HepG2 (cell line): ENCODE measurements around the gene IQCK. TPM values are rescaled to one million over a fixed set of nuclear protein-coding genes. Genes with fewer than 3 reads are reported as not detected.

Experiments used
- ATAC-seq: fragments of 200-7000 bp; cut with Tn5 transposase; 3 replicates; pipeline ENCODE4 v1.9.1; 2020; ENCODE audit warnings: mild to moderate bottlenecking, moderate library complexity
- BruUV-seq: library from RNA; stranded (reverse); fragments of 400-500 nt; replicated peaks from 2 replicates; lab custom pipeline; 2021; lab: Mats Ljungman, UMichigan
- CTCF ChIA-PET: fragments of 300-600 bp; formaldehyde crosslinking; extraction: SDS; loops from one replicate; lab custom pipeline; 2021; ENCODE audit warnings: low total read pairs, inconsistent platforms, low intra/inter-chr PET ratio; lab: Yijun Ruan, JAX
- POLR2A ChIA-PET: fragments of 350-600 bp; sonication (Branson Sonifier 250); formaldehyde crosslinking; loops from one replicate; lab custom pipeline; 2020; ENCODE audit warnings: antibody characterized with exemption, inconsistent platforms; lab: Yijun Ruan, JAX
- DNase-seq: peaks from one replicate; pipeline ENCODE4 v3.0.0-alpha.2; 2015; ENCODE audit warnings: low spot score
- FAIRE-seq: peaks from 3 replicates; lab custom pipeline; 2011; peaks lifted over from hg19 to GRCh38; lab: Jason Lieb, UNC
- H2AFZ ChIP-seq: one replicate; pipeline ENCODE4 v1.6.1; 2011; ENCODE audit warnings: low read length, inconsistent platforms
- H3K27ac ChIP-seq: fragments of 300-600 bp; 3 replicates; pipeline ENCODE4 v1.8.0; 2011; ENCODE audit warnings: mixed run types, mild to moderate bottlenecking, mixed read lengths, low read length, inconsistent platforms; ENCODE audit not compliant: insufficient read depth; ENCODE audit errors: extremely low read length
- H3K27me3 ChIP-seq, 2 experiments: fragments of 200-600 bp in 1 of 2; 2 replicates in 1 of 2; 3 replicates in 1 of 2; pipeline versions ENCODE4 v1.6.0 to v1.8.0; 2011; ENCODE audit warnings: low read length in 2 of 2, mild to moderate bottlenecking in 2 of 2, moderate library complexity in 2 of 2, inconsistent platforms in 1 of 2; ENCODE audit not compliant: insufficient read depth in 2 of 2, control insufficient read depth in 1 of 2
- H3K36me3 ChIP-seq, 2 experiments: fragments of 200-600 bp in 1 of 2; replicated peaks in 1 of 2; 2 replicates in 1 of 2; 3 replicates in 1 of 2; pipeline versions ENCODE4 v1.5.1 to v1.8.0; 2011; ENCODE audit warnings: low read length in 2 of 2, inconsistent platforms in 1 of 2; ENCODE audit not compliant: insufficient read depth in 2 of 2, control insufficient read depth in 1 of 2
- H3K4me1 ChIP-seq: 2 replicates; pipeline ENCODE4 v1.5.1; 2012; ENCODE audit warnings: low read length, inconsistent platforms; ENCODE audit not compliant: insufficient read depth
- H3K4me2 ChIP-seq: 2 replicates; pipeline ENCODE4 v1.6.0; 2011; ENCODE audit warnings: low read depth, low read length, inconsistent platforms
- H3K4me3 ChIP-seq, 3 experiments: fragments of 200-600 bp in 1 of 3; sonication (generic), shearing (Covaris generic) in 1 of 3; replicated peaks in 1 of 3; 2 replicates each; pipeline ENCODE4 v1.5.1; 2011 to 2016; ENCODE audit warnings: low read length in 3 of 3, inconsistent platforms in 2 of 3, low read depth in 2 of 3, mild to moderate bottlenecking in 2 of 3, control low read depth in 1 of 3, mixed read lengths in 1 of 3; ENCODE audit not compliant: insufficient read depth in 1 of 3
- H3K79me2 ChIP-seq: one replicate; pipeline ENCODE4 v1.6.1; 2011; ENCODE audit warnings: low read length, inconsistent platforms; ENCODE audit not compliant: insufficient read depth
- H3K9ac ChIP-seq: 2 replicates; pipeline ENCODE4 v1.6.0; 2011; ENCODE audit warnings: mild to moderate bottlenecking, low read depth, low read length, inconsistent platforms; ENCODE audit not compliant: insufficient read depth
- H3K9me3 ChIP-seq: 2 replicates; pipeline ENCODE4 v1.5.1; 2012; ENCODE audit warnings: mild to moderate bottlenecking, low read length
- H4K20me1 ChIP-seq: 2 replicates; pipeline ENCODE4 v1.6.0; 2011; ENCODE audit warnings: inconsistent platforms, mild to moderate bottlenecking, low read length, moderate library complexity; ENCODE audit not compliant: insufficient read depth
- ATF7 ChIP-seq, 2 experiments: fragments of 450-650 bp in 1 of 2; sonication (generic) in 1 of 2; formaldehyde crosslinking in 1 of 2; IDR thresholded peaks; 2 replicates each; pipeline versions ENCODE4 v1.4.0 to v1.6.1; 2016 to 2020; ENCODE audit warnings: antibody characterized with exemption in 1 of 2, mild to moderate bottlenecking in 1 of 2, missing genetic modification reagents in 1 of 2
- BORCS8-MEF2B ChIP-seq: sonication (generic); formaldehyde crosslinking; IDR thresholded peaks from 2 replicates; pipeline ENCODE4 v1.8.0; 2022; ENCODE audit warnings: mild to moderate bottlenecking, missing genetic modification reagents
- MBNL3 ChIP-seq: fragments of 250-450 bp; sonication (Bioruptor Pico); conservative IDR thresholded peaks from 2 replicates; pipeline ENCODE4 v1.8.0; 2022; ENCODE audit warnings: mild to moderate bottlenecking, inconsistent platforms
- XRCC5 ChIP-seq: fragments of 200-400 bp; formaldehyde crosslinking; optimal IDR thresholded peaks from 2 replicates; pipeline ENCODE3; 2017; ENCODE audit warnings: mild to moderate bottlenecking, low read length
- ZNF18 ChIP-seq: sonication (generic); formaldehyde crosslinking; IDR thresholded peaks from 2 replicates; pipeline ENCODE4 v1.8.0; 2022; ENCODE audit warnings: mild to moderate bottlenecking, missing genetic modification reagents; ENCODE audit not compliant: insufficient replicate concordance
- ZNF383 ChIP-seq: sonication (generic); formaldehyde crosslinking; IDR thresholded peaks from 2 replicates; pipeline ENCODE4 v1.4.0; 2020; ENCODE audit warnings: missing genetic modification reagents, mild to moderate bottlenecking, borderline replicate concordance
- ZNF614 ChIP-seq: IDR thresholded peaks from 2 replicates; pipeline ENCODE4 v1.6.1; 2018; ENCODE audit warnings: missing biosample characterization, missing genetic modification reagents, inconsistent platforms, borderline replicate concordance
- ZNF761 ChIP-seq: sonication (generic); formaldehyde crosslinking; conservative IDR thresholded peaks from 2 replicates; pipeline ENCODE4 v1.4.0; 2020; ENCODE audit warnings: mild to moderate bottlenecking, missing genetic modification reagents
- ZNF780A ChIP-seq: sonication (generic); formaldehyde crosslinking; IDR thresholded peaks from 2 replicates; pipeline ENCODE4 v1.8.0; 2022; ENCODE audit warnings: mild to moderate bottlenecking, missing genetic modification reagents, moderate library complexity
- WGBS: methylation state at CpG from one replicate; pipeline ENCODE4 v1.1.6; 2017; ENCODE audit warnings: low lambda C conversion rate; 5-methylcytosine and 5-hydroxymethylcytosine counted together
- in situ Hi-C: cut with HindIII; loops from 2 replicates; pipeline ENCODE4 v1.10.0; 2017; ENCODE audit warnings: low pct_unique_long_range_greater_than_20kb; ENCODE audit not compliant: extremely low pct_ligation_motif_present
- intact Hi-C: fragments of 100-400 bp; cut with micrococcal nuclease; formaldehyde crosslinking; loops from one replicate; pipeline ENCODE4 v1.10.0; 2022; ENCODE audit not compliant: unreplicated experiment
- polyA plus RNA-seq, 8 experiments: library from polyadenylated mRNA; depleted of rRNA in 3 of 8; stranded (reverse) in 7 of 8; unstranded in 1 of 8; fragments of >200 nt; fragmentation: Illumina TruSeq in 4 of 8; extraction: Trizol in 4 of 8; gene quantifications; 2 replicates each; pipeline versions ENCODE4 v1.2.1 to v1.2.3, GENCODE V29; 2011 to 2016; ENCODE audit warnings: low read depth in 4 of 8, missing spikeins in 1 of 8, mixed read lengths in 1 of 8; ENCODE audit not compliant: insufficient read depth in 1 of 8
- total RNA-seq, 5 experiments: library from RNA; depleted of rRNA; stranded (reverse); fragments of >200 nt; fragmentation: Illumina TruSeq; extraction: Trizol; gene quantifications; 2 replicates each; pipeline ENCODE4 v1.2.3, GENCODE V29; 2016; ENCODE audit warnings: low read depth in 1 of 5
- TF ChIP-seq, protein P1 (sequence below): sonication (generic); formaldehyde crosslinking; IDR thresholded peaks from 2 replicates; pipeline ENCODE4 v1.4.0; 2020; ENCODE audit warnings: missing genetic modification reagents
- TF ChIP-seq, protein P2 (sequence below): IDR thresholded peaks from 2 replicates; pipeline ENCODE4 v1.6.1; 2016; ENCODE audit warnings: missing biosample characterization, missing genetic modification reagents, low read depth
- TF ChIP-seq, protein P3 (sequence below): sonication (generic); formaldehyde crosslinking; IDR thresholded peaks from 2 replicates; pipeline ENCODE4 v1.4.0; 2020; ENCODE audit warnings: missing genetic modification reagents, borderline replicate concordance
- TF ChIP-seq, protein P4 (sequence below): sonication (generic); formaldehyde crosslinking; IDR thresholded peaks from 2 replicates; pipeline ENCODE4 v1.5.1; 2020; ENCODE audit warnings: missing genetic modification reagents, mild to moderate bottlenecking, borderline replicate concordance

Gene IQCK
- total and polyA plus RNA-seq, 2 of the 13 experiments (the other 11 are each of a cell fraction or from before 2014, with no cell fraction given) = 5.1 to 7.3 TPM

DNA sequence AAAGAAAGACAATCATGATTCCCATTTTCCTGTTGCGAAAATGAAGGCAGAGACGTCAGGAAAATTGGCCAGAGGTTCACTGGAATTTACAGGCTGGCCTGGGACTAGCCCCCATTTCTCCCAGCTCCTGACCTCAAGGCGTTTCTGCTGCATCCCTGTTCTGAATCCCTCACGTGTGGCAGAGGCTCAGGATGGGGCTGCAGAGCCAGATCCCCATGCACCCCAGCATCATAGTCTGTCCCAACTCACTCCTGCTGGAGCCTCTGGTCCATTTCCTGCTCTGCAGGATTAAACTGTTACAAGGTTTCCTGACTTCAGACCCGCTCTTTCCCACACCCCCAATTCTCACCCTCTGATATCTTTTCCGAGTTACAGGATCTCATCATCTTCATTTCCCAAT, 163.7 kb downstream of the IQCK start (continued):
- no peak for TF ChIP-seq ZNF18 (CRISPR knock-in tag)
- TF ChIP-seq, protein P1, sequence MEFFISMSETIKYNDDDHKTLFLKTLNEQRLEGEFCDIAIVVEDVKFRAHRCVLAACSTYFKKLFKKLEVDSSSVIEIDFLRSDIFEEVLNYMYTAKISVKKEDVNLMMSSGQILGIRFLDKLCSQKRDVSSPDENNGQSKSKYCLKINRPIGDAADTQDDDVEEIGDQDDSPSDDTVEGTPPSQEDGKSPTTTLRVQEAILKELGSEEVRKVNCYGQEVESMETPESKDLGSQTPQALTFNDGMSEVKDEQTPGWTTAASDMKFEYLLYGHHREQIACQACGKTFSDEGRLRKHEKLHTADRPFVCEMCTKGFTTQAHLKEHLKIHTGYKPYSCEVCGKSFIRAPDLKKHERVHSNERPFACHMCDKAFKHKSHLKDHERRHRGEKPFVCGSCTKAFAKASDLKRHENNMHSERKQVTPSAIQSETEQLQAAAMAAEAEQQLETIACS (CRISPR knock-in tag) = no peak
- TF ChIP-seq ZNF761 = no peak
- no peak for TF ChIP-seq ATF7 (IDR thresholded peaks at IDR 0.05)
- TF ChIP-seq ATF7 (CRISPR knock-in tag; IDR thresholded peaks at IDR 0.05) = no peak
- TF ChIP-seq XRCC5 = no peak

DNA sequence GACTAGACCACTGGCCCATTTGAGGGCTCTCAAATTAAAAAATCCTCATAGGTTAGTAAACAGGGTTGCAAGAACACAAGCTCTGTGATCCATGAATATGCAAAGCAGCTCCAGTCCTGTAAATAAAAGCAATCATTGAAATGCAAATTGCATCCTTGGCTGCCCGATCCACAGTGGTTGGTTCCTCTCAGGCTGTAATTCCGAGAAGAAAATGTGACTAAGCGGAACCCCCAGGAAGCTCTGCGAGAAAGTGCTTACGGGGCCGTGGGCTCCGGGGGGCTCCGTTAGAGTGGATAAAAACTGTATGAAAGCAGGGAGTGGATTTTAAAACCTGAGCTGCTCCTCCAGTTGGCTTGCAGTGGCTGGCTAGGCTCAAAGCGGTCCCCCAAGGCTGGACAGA, 164.1 kb downstream of the IQCK start:
- DNase-seq = no peak
- Histone ChIP-seq H3K27ac (no peak overlapping the region), H3K4me2 (no peak overlapping the region), H3K36me3 (no peaks in the 10 kb centered on the region), H3K4me3 (no peak overlapping the region), H4K20me1 (no peaks in the 10 kb centered on the region; the same call in 1 of the 2 replicates), H3K4me1 (peaks cover 25% of the 10 kb centered on the region), H3K9me3 (no peaks in the 10 kb centered on the region), H2AFZ (no peak overlapping the region), H3K9ac (no peak overlapping the region), H3K27me3 (peaks cover 11 to 36% of the 10 kb centered on the region in 2 experiments), H3K79me2 (no peaks in the 10 kb centered on the region)
- ChIA-PET CTCF (no interaction called here), POLR2A (no interaction called here)
- no TSS peak for BruUV-seq
- intact Hi-C loops (loop anchor here (5.0 kb wide), 1 partner anchor 180 kb away; no protein-coding TSS in a partner anchor), in situ Hi-C loops (no loop called here)
- no peak for ATAC-seq
- 67% methylated on average over 9 of the region's 9 CpGs for WGBS
- FAIRE-seq = no peak
- TF ChIP-seq ZNF383 (CRISPR knock-in tag) (no peak), MBNL3 (CRISPR knock-in tag) (no peak), ZNF780A (CRISPR knock-in tag) (no peak), ZNF614 (CRISPR knock-in tag) (no peak), BORCS8-MEF2B (CRISPR knock-in tag) (no peak)
- TF ChIP-seq, protein P2, sequence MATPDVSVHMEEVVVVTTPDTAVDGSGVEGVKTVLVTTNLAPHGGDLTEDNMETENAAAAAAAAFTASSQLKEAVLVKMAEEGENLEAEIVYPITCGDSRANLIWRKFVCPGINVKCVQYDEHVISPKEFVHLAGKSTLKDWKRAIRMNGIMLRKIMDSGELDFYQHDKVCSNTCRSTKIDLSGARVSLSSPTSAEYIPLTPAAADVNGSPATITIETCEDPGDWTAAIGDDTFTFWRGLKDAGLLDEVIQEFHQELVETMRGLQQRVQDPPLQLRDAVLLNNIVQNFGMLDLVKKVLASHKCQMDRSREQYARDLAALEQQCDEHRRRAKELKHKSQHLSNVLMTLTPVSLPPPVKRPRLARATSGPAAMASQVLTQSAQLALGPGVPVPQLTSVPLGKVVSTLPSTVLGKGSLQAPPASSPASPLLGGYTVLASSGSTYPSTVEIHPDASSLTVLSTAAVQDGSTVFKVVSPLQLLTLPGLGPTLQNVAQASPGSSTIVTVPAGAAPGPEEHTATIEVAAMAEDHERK (CRISPR knock-in tag) = no peak
- TF ChIP-seq, protein P3, sequence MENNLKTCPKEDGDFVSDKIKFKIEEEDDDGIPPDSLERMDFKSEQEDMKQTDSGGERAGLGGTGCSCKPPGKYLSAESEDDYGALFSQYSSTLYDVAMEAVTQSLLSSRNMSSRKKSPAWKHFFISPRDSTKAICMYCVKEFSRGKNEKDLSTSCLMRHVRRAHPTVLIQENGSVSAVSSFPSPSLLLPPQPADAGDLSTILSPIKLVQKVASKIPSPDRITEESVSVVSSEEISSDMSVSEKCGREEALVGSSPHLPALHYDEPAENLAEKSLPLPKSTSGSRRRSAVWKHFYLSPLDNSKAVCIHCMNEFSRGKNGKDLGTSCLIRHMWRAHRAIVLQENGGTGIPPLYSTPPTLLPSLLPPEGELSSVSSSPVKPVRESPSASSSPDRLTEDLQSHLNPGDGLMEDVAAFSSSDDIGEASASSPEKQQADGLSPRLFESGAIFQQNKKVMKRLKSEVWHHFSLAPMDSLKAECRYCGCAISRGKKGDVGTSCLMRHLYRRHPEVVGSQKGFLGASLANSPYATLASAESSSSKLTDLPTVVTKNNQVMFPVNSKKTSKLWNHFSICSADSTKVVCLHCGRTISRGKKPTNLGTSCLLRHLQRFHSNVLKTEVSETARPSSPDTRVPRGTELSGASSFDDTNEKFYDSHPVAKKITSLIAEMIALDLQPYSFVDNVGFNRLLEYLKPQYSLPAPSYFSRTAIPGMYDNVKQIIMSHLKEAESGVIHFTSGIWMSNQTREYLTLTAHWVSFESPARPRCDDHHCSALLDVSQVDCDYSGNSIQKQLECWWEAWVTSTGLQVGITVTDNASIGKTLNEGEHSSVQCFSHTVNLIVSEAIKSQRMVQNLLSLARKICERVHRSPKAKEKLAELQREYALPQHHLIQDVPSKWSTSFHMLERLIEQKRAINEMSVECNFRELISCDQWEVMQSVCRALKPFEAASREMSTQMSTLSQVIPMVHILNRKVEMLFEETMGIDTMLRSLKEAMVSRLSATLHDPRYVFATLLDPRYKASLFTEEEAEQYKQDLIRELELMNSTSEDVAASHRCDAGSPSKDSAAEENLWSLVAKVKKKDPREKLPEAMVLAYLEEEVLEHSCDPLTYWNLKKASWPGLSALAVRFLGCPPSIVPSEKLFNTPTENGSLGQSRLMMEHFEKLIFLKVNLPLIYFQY = no peak
- TF ChIP-seq, protein P4, sequence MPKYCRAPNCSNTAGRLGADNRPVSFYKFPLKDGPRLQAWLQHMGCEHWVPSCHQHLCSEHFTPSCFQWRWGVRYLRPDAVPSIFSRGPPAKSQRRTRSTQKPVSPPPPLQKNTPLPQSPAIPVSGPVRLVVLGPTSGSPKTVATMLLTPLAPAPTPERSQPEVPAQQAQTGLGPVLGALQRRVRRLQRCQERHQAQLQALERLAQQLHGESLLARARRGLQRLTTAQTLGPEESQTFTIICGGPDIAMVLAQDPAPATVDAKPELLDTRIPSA (CRISPR knock-in tag) = no peak
